ENCODE data around the gene LOC101059915.

The LOC101059915 gene

GRCh38 chrX:71667328-71668247 lies at the start of gene LOC101059915:
Gene LOC101059915, plus strand, starts transcription at chrX:71667546.
- DNase-seq = no peak

- no peak for DNase-seq
These were observed 49.6 kb upstream of the LOC101059915 start for GRCh38 chrX:71617742-71618141.

- peak; percentile 61 for DNase-seq
These were observed 49.0 kb upstream of the LOC101059915 start, which contains the start of gene CXCR3 for GRCh38 chrX:71618303-71618721. Gene CXCR3, minus strand, starts transcription at chrX:71618511. Its CDS starts 62 bp downstream, at chrX:71618449.

GRCh38 chrX:71618787-71619186 lies 48.6 kb upstream of the LOC101059915 start:
- no peak for DNase-seq

GRCh38 chrX:71619193-71619592 lies 48.2 kb upstream of the LOC101059915 start:
- DNase-seq = no peak

GRCh38 chrX:71619986-71620385 lies 47.4 kb upstream of the LOC101059915 start:
- no peak for DNase-seq

GRCh38 chrX:71621603-71622002 lies 45.7 kb upstream of the LOC101059915 start:
- no peak for DNase-seq

- DNase-seq = no peak
These were observed 45.2 kb upstream of the LOC101059915 start for GRCh38 chrX:71622032-71622575.

- DNase-seq = peak; percentile 73
These were observed 44.5 kb upstream of the LOC101059915 start for GRCh38 chrX:71622576-71623450.

GRCh38 chrX:71623714-71624113 lies 43.6 kb upstream of the LOC101059915 start:
- peak; percentile 78 for DNase-seq

- no peak for DNase-seq
These were observed 41.9 kb upstream of the LOC101059915 start for GRCh38 chrX:71625471-71625870.

GRCh38 chrX:71626576-71626975 lies 40.8 kb upstream of the LOC101059915 start:
- no peak for DNase-seq

GRCh38 chrX:71627588-71628404 lies 39.5 kb upstream of the LOC101059915 start:
- no peak for DNase-seq

GRCh38 chrX:71629467-71629866 lies 37.9 kb upstream of the LOC101059915 start:
- DNase-seq = no peak

GRCh38 chrX:71632923-71633657 lies 34.3 kb upstream of the LOC101059915 start:
- DNase-seq = no peak

- DNase-seq = no peak
These were observed 33.0 kb upstream of the LOC101059915 start for GRCh38 chrX:71634366-71634765.

GRCh38 chrX:71636438-71637252 lies 30.7 kb upstream of the LOC101059915 start:
- no peak for DNase-seq

- DNase-seq = no peak
These were observed 30.1 kb upstream of the LOC101059915 start for GRCh38 chrX:71637253-71637618.

- no peak for DNase-seq
These were observed 29.5 kb upstream of the LOC101059915 start for GRCh38 chrX:71637848-71638247.

GRCh38 chrX:71638409-71638808 lies 28.9 kb upstream of the LOC101059915 start:
- no peak for DNase-seq

- DNase-seq = no peak
These were observed 27.3 kb upstream of the LOC101059915 start for GRCh38 chrX:71640002-71640401.
